ENCODE measurements around the gene RELB. TPM values are rescaled to one million over a fixed set of nuclear protein-coding genes. Genes with fewer than 3 reads are reported as not detected.

RELB gene
- total RNA-seq, 6 experiments from 2014 or later, result 6.1 to 10.8 (median 9.4) TPM

GRCh38 chr19:45070214-45070613 is 69.0 kb downstream of the RELB start:
- no peak for DNase-seq
- H3K9me3 Mint-ChIP-seq, result no peaks in the 10 kb centered on the region
- no peak overlapping the region for H3K4me3 Mint-ChIP-seq
- H3K27me3 Mint-ChIP-seq (ENCODE audit: insufficient read depth), result peaks cover 9% of the 10 kb centered on the region
- H3K36me3 Mint-ChIP-seq (ENCODE audit: low read depth), result 0 out of 2 replicates have a peak, but pooled peaks cover 4% of the 10 kb centered on the region
- TF ChIP-seq, protein P1, sequence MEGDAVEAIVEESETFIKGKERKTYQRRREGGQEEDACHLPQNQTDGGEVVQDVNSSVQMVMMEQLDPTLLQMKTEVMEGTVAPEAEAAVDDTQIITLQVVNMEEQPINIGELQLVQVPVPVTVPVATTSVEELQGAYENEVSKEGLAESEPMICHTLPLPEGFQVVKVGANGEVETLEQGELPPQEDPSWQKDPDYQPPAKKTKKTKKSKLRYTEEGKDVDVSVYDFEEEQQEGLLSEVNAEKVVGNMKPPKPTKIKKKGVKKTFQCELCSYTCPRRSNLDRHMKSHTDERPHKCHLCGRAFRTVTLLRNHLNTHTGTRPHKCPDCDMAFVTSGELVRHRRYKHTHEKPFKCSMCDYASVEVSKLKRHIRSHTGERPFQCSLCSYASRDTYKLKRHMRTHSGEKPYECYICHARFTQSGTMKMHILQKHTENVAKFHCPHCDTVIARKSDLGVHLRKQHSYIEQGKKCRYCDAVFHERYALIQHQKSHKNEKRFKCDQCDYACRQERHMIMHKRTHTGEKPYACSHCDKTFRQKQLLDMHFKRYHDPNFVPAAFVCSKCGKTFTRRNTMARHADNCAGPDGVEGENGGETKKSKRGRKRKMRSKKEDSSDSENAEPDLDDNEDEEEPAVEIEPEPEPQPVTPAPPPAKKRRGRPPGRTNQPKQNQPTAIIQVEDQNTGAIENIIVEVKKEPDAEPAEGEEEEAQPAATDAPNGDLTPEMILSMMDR (IDR thresholded peaks at IDR 0.05), result no peak
- no peak overlapping the region for H3K27ac Mint-ChIP-seq
- H3K4me1 Mint-ChIP-seq (ENCODE audit: low read depth), result no peaks in the 10 kb centered on the region

- Mint-ChIP-seq H3K27me3 (ENCODE audit: insufficient read depth) (peaks cover 9% of the 10 kb centered on the region), H3K9me3 (no peaks in the 10 kb centered on the region), H3K4me3 (no peak overlapping the region), H3K4me1 (ENCODE audit: low read depth) (no peaks in the 10 kb centered on the region), H3K36me3 (ENCODE audit: low read depth) (0 out of 2 replicates have a peak, but pooled peaks cover 4% of the 10 kb centered on the region), H3K27ac (no peak overlapping the region)
- TF ChIP-seq, protein P1 (IDR thresholded peaks at IDR 0.05), result no peak
- no peak for DNase-seq
Observed at GRCh38 chr19:45070861-45071544, 69.7 kb downstream of the RELB start.

- H3K9me3 Mint-ChIP-seq, result no peaks in the 10 kb centered on the region
- no peak overlapping the region for H3K27ac Mint-ChIP-seq
- TF ChIP-seq, protein P1 (IDR thresholded peaks at IDR 0.05), result no peak
- H3K36me3 Mint-ChIP-seq (ENCODE audit: low read depth), result 0 out of 2 replicates have a peak, but pooled peaks cover 4% of the 10 kb centered on the region
- no peak overlapping the region for H3K4me3 Mint-ChIP-seq
- H3K4me1 Mint-ChIP-seq (ENCODE audit: low read depth), result 0 out of 2 replicates have a peak, but pooled peaks cover 1% of the 10 kb centered on the region
- peaks cover 9% of the 10 kb centered on the region for H3K27me3 Mint-ChIP-seq (ENCODE audit: insufficient read depth)
- no peak for DNase-seq
Observed at GRCh38 chr19:45071545-45071938, 70.3 kb downstream of the RELB start.

DNA sequence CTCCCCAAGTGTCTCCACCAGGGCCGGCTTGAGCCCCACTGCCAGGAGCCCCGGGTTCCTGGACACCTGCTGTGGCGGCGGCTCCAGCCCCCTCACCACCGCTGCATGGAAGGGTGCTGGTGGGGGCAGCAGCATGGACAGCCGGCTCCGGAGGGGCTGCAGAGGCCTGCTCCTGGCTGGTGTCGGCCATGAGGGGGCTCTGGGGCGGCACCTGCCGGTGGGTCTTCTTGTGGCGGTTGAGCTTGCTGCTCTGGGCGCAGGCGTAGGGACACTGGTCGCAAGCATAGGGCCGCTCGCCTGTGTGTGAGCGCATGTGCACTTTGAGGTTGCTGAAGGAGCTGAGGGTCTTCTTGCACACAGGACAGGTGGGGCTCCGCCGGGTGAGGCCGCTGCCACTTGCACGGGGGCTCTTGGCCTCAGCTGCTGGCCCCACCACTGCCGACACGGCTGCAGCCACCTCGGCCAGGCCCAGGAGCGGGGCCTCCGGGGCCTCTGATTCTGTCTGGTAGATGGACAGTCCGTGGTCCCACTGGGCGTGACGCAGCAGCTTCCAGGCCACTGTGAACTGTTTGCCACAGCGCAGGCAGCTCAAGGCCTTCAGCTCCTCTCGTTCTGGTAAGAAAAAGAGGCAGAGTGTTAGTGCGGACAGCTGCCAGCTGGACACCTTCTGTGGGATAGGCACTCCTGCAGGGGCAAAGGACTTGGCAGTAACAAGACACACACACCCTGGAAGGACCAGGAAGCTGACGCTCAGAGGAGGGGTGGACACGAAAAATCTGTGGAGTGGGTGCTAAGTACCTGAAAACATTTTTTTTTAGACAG is 70.9 kb downstream of the RELB start:
- H3K4me1 Mint-ChIP-seq (ENCODE audit: low read depth), result 0 out of 2 replicates have a peak, but pooled peaks cover 7% of the 10 kb centered on the region
- no peaks in the 10 kb centered on the region for H3K9me3 Mint-ChIP-seq
- no peak overlapping the region for H3K27ac Mint-ChIP-seq
- peaks cover 9% of the 10 kb centered on the region for H3K27me3 Mint-ChIP-seq (ENCODE audit: insufficient read depth)
- H3K36me3 Mint-ChIP-seq (ENCODE audit: low read depth), result 0 out of 2 replicates have a peak, but pooled peaks cover 4% of the 10 kb centered on the region
- TF ChIP-seq, protein P1 (IDR thresholded peaks at IDR 0.05), result no peak
- no peak for DNase-seq
- no peak overlapping the region for H3K4me3 Mint-ChIP-seq

GRCh38 chr19:45074744-45075300 is 73.6 kb downstream of the RELB start:
- 0 out of 2 replicates have a peak, but pooled peaks cover 16% of the 10 kb centered on the region for H3K4me1 Mint-ChIP-seq (ENCODE audit: low read depth)
- H3K4me3 Mint-ChIP-seq, result peak overlapping the region; percentile 79; the same call in 1 of the 2 replicates
- TF ChIP-seq, protein P1 (IDR thresholded peaks at IDR 0.05), result no peak

More at GRCh38 chr19:45074744-45075300, 73.6 kb downstream of the RELB start:
- no peaks in the 10 kb centered on the region for H3K9me3 Mint-ChIP-seq
- peaks cover 4% of the 10 kb centered on the region for H3K36me3 Mint-ChIP-seq (ENCODE audit: low read depth)
- peaks cover 6% of the 10 kb centered on the region for H3K27me3 Mint-ChIP-seq (ENCODE audit: insufficient read depth)
- no peak for DNase-seq
- H3K27ac Mint-ChIP-seq, result no peak overlapping the region
